Neural progenitor cell (in vitro differentiated cells): ENCODE results near the gene MYMK.

ENCODE experiments used
- EZH2phosphoT487 ChIP-seq: fragments of 200-600 bp; sonication (generic); IDR thresholded peaks from 2 replicates; pipeline ENCODE4 v1.6.1; 2017; ENCODE audit warnings: antibody characterized with exemption
- TF ChIP-seq, protein P1 (sequence below): fragments of 200-600 bp; sonication (generic); IDR thresholded peaks from 2 replicates; pipeline ENCODE4 v1.5.1; 2017; ENCODE audit warnings: antibody characterized with exemption, mild to moderate bottlenecking

DNA sequence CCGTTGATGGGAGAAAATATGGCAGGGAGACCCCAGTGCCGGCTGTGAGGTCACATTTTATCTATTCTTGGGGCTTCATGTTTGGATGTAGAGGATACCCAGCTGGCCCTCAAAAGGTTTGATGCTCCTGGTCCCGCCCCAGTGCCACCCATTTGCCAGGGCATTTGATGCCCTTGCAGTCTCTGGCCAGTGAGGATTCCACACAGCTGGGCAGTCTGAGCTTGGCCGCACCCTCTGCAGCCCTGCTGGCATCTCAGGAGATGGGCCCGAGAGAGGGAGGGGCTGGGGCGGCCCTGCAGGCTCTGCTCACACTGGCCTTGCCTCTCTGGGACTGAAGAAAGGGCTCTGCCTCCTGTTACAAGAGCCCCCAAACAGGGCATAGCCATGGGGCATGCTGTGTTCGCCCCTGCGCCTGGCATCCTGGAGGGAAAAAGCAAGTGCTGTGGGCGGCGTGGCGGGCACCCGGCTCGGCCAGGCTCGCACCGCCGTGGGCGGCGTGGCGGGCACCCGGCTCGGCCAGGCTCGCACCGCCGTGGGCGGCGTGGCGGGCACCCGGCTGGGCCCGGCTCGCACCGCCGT lies 37.3 kb upstream of the MYMK start:
- TF ChIP-seq, protein P1, sequence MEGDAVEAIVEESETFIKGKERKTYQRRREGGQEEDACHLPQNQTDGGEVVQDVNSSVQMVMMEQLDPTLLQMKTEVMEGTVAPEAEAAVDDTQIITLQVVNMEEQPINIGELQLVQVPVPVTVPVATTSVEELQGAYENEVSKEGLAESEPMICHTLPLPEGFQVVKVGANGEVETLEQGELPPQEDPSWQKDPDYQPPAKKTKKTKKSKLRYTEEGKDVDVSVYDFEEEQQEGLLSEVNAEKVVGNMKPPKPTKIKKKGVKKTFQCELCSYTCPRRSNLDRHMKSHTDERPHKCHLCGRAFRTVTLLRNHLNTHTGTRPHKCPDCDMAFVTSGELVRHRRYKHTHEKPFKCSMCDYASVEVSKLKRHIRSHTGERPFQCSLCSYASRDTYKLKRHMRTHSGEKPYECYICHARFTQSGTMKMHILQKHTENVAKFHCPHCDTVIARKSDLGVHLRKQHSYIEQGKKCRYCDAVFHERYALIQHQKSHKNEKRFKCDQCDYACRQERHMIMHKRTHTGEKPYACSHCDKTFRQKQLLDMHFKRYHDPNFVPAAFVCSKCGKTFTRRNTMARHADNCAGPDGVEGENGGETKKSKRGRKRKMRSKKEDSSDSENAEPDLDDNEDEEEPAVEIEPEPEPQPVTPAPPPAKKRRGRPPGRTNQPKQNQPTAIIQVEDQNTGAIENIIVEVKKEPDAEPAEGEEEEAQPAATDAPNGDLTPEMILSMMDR: no peak
- no peak for TF ChIP-seq EZH2phosphoT487
